IPS DF 6.9 (cell line): ENCODE results near the gene POLR1E.
"Not testable (repeated sequence)": the region's sequence is repeated elsewhere in the genome, so short reads cannot be mapped to it uniquely, and the experiment has no call there.

Experiments
- DNase-seq: peaks from one replicate; pipeline ENCODE4 v3.0.0-alpha.2; 2013; ENCODE audit warnings: low read depth, low spot score
- H3K27ac ChIP-seq: one replicate; pipeline ENCODE4 v1.5.1; 2013; ENCODE audit warnings: low read length, control low read depth
- H3K27me3 ChIP-seq: 2 replicates; pipeline ENCODE4 v1.6.1; 2013; ENCODE audit warnings: mild to moderate bottlenecking, low read length; ENCODE audit not compliant: control insufficient read depth, insufficient read depth
- H3K36me3 ChIP-seq: 2 replicates; pipeline ENCODE4 v1.6.1; 2013; ENCODE audit warnings: low read length; ENCODE audit not compliant: control insufficient read depth, insufficient read depth
- H3K4me1 ChIP-seq: 2 replicates; pipeline ENCODE4 v1.6.1; 2013; ENCODE audit warnings: low read length; ENCODE audit not compliant: control insufficient read depth, insufficient read depth
- H3K4me3 ChIP-seq: 2 replicates; pipeline ENCODE4 v1.5.1; 2013; ENCODE audit warnings: mild to moderate bottlenecking, low read length
- H3K9me3 ChIP-seq: 2 replicates; pipeline ENCODE4 v1.6.1; 2013; ENCODE audit warnings: low read length, inconsistent platforms; ENCODE audit not compliant: control insufficient read depth, insufficient read depth
- WGBS: extraction: QIAGEN DNeasy Blood & Tissue Kit; methylation state at CpG from one replicate; pipeline ENCODE4 v1.1.7; 2013; ENCODE audit warnings: mixed read lengths, missing lambda C conversion rate; ENCODE audit not compliant: insufficient read length, insufficient coverage; 5-methylcytosine and 5-hydroxymethylcytosine counted together

Gene POLR1E

DNA sequence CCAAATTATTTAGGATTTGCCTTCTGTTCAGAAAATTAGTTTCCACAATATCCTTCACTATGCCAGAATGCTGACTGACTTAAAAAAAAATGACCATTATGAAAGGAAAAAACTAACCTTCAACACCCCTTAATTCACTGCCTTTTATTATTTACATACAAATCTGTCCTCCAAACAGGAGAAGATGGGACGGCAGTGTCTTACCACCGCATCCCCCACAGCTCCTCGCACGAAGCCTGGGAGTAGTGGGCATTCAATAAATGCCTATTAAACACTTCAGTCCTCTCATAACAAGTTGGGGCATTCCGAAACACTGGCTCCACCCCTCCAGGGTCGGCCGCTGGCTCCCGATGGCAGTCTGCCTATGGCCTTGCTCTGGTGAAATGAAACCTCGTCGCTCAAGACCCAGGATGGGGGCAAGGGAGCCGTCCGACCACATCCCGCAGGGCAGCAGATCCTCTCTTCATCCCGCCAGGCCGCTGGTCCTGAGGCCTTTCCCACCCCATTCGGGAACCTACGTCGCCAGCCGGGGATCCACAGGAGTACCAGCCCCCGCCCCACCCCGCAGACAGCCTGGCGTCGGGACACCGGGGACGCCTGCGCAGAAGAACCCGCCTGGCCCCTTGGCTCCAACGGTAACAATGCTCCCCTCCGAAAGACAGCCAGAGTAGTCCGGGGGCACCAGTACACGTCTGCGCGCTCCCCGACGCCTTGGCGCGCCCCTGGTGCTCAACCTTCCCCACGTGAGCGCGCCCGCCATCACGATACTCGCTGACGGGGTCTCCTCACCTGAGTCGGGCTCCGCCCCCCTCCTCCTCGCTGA is 21.1 kb upstream of the POLR1E start:
- WGBS = no CpG with 5 or more reads among the region's 47 CpGs
- H3K27ac ChIP-seq = no peak overlapping the region
- DNase-seq = no peak

GRCh38 chr9:37465249-37466036 is 20.3 kb upstream of the POLR1E start, which contains the start of gene ZBTB5:
TSS of gene ZBTB5 (minus strand) at chr9:37465450. CDS start at chr9:37442551, 22,899 bp downstream.
- H3K4me1 ChIP-seq = no peaks in the 10 kb centered on the region
- peak within 1 kb of the TSS; percentile 92 for H3K4me3 ChIP-seq
- no peaks in the 10 kb centered on the region for H3K27me3 ChIP-seq
- peak within 1 kb of the TSS; percentile 21 for H3K27ac ChIP-seq
- H3K9me3 ChIP-seq = no peaks in the 10 kb centered on the region
- DNase-seq = peak; percentile 96
- WGBS = no CpG with 5 or more reads among the region's 52 CpGs
- no peaks in the 10 kb centered on the region for H3K36me3 ChIP-seq

More for the DNA sequence above, 21.1 kb upstream of the POLR1E start:
- H3K27me3 ChIP-seq = no peaks in the 10 kb centered on the region
- peak overlapping the region; percentile 92 for H3K4me3 ChIP-seq
- no peaks in the 10 kb centered on the region for H3K9me3 ChIP-seq
- no peaks in the 10 kb centered on the region for H3K4me1 ChIP-seq
- no peaks in the 10 kb centered on the region for H3K36me3 ChIP-seq

DNA sequence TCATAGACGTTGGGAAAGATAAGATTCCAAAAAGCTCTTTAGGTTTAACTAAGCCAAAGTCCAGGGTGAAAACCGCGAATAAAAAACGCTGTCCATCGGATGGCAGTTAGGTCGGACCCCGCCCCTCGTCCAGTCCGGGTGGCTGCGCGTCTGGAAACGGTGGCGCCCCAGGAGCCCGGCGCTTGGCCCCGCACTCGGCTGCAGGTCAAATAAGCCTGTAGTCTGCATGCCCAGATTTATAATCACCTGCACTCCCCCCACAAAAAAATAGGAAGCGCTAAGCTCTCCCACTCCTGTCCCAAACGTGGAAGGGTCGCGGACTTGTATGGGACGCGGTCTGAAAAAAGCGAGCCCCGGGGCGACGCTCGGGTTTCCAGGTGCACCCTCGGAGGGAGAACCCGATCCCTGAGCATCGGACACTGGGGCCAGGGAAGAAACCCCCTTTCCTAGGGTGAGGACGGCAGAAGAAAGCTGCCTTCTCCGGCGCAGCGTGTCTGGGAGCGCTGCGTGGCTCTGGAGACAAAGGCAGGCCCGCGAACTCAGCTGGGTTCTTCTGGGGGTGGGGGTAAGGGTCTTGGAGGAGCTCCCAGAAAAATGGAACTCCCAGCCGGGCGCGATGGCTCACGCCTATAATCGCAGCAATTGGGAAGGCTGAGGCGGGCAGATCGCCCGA is 19.6 kb upstream of the POLR1E start:
- Histone ChIP-seq H3K9me3 (no peaks in the 10 kb centered on the region), H3K27ac (peak overlapping the region; percentile 21), H3K36me3 (no peaks in the 10 kb centered on the region), H3K27me3 (no peaks in the 10 kb centered on the region), H3K4me1 (no peaks in the 10 kb centered on the region), H3K4me3 (peak overlapping the region; percentile 39; the same call in 1 of the 2 replicates)
- DNase-seq = no peak
- no CpG with 5 or more reads among the region's 47 CpGs for WGBS

DNA sequence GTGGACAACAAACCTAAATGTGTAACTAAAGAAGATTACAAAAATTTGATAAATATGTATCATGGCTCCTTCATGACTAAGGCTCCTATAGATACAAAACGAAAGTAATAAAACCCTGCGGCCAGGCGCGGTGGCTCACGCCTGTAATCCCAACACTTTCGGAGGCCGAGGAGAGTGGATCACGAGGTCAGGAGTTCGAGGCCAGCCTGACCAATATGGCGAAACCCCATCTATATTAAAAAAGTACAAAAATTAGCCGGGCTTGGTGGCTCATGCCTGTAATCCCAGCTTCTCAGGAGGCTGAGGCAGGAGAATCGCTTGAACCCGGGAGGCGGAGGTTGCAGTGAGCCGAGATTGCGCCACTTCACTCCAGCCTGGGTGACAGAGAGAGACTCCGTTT is 18.2 kb upstream of the POLR1E start:
- H3K27me3 ChIP-seq, DNase-seq, H3K36me3 ChIP-seq, H3K27ac ChIP-seq, H3K9me3 ChIP-seq, H3K4me1 ChIP-seq, H3K4me3 ChIP-seq: not testable (repeated sequence)
- WGBS = no CpG with 5 or more reads among the region's 17 CpGs

DNA sequence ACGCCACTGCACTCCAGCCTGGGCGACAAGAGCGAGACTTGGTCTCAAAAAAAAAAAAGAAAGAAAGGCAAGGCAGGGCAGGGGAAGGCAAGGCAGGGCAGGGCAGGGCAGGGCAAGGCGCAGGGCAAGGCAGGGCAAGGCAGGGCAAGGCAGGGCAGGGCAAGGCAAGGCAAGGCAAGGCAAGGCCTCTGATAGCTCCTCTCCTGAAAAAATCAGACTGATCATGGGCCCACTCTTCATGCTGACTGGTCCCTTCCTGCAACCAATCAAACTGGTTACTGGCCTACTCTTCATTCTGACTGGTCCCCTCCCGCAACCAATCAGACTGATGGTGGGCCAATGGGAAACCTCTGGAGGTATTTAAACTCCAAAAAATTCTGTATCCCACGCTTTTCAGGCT is 17.1 kb upstream of the POLR1E start:
- Histone ChIP-seq H3K27ac (no peak overlapping the region), H3K4me1 (no peaks in the 10 kb centered on the region), H3K27me3 (no peaks in the 10 kb centered on the region), H3K4me3 (no peak overlapping the region), H3K36me3 (no peaks in the 10 kb centered on the region), H3K9me3 (no peaks in the 10 kb centered on the region)
- WGBS = no CpG with 5 or more reads among the region's 6 CpGs
- DNase-seq = no peak

DNA sequence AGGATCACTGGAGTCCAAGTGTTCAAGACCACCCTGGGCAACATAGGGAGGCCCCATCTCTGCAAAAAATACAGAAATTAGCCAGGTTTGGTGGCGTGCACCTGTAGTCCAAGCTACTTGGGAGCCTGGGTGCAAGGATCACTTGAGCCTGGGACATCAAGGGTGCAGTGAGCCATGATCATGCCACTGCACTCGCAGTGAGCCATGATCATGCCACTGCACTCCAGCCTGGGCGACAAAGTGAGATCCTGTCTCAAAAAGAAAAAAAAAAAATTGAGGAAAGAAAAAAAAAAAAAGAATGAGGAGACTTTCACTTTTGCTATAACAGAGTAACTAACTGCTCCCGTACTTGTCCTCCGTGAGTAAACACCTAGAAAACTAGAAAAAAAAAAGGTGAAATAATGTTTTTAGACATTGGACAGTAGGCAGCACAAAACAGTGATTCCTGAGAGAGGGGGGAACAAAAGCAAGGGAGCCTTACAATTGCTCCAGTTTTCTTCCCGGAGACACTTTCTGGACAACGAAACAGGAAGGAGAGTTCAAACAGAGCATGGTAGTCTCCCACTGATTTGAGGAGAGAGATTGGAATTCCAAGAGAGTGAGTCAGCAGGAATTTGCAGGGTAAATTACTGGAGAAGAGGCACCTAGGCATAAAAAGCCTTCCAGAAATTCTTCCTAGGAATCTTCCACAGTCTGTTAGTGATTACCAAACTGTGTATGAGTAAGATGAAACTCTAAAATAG is 13.6 kb upstream of the POLR1E start:
- Histone ChIP-seq H3K4me1 (no peaks in the 10 kb centered on the region), H3K27me3 (no peaks in the 10 kb centered on the region), H3K9me3 (no peaks in the 10 kb centered on the region), H3K27ac (no peak overlapping the region), H3K36me3 (no peaks in the 10 kb centered on the region), H3K4me3 (no peak overlapping the region)
- no CpG with 5 or more reads among the region's 7 CpGs for WGBS
- peak; percentile 77 for DNase-seq

GRCh38 chr9:37473982-37474381 is 11.8 kb upstream of the POLR1E start:
- not testable (repeated sequence) for H3K27me3 ChIP-seq, H3K27ac ChIP-seq
- no CpG with 5 or more reads among the region's 6 CpGs for WGBS

GRCh38 chr9:37474438-37474837 is 11.3 kb upstream of the POLR1E start:
- no peaks in the 10 kb centered on the region for H3K4me1 ChIP-seq
- H3K4me3 ChIP-seq = no peak overlapping the region
- DNase-seq = no peak
- no peaks in the 10 kb centered on the region for H3K27me3 ChIP-seq
- H3K36me3 ChIP-seq = no peaks in the 10 kb centered on the region
- H3K27ac ChIP-seq = no peak overlapping the region
- WGBS = 100% methylated on average over 1 of the region's 3 CpGs
- H3K9me3 ChIP-seq = no peaks in the 10 kb centered on the region

More at GRCh38 chr9:37473982-37474381, 11.8 kb upstream of the POLR1E start:
- not testable (repeated sequence) for H3K4me1 ChIP-seq, H3K36me3 ChIP-seq, H3K9me3 ChIP-seq, DNase-seq, H3K4me3 ChIP-seq

- Histone ChIP-seq H3K4me3 (no peak overlapping the region), H3K9me3 (no peaks in the 10 kb centered on the region), H3K27me3 (no peaks in the 10 kb centered on the region), H3K4me1 (no peaks in the 10 kb centered on the region), H3K27ac (no peak overlapping the region), H3K36me3 (no peaks in the 10 kb centered on the region)
- DNase-seq = no peak
- no CpG with 5 or more reads among the region's 11 CpGs for WGBS
Measured at GRCh38 chr9:37476930-37477329, 8.8 kb upstream of the POLR1E start.

GRCh38 chr9:37477443-37477842 is 8.3 kb upstream of the POLR1E start:
- H3K9me3 ChIP-seq, H3K4me3 ChIP-seq, H3K4me1 ChIP-seq, H3K27me3 ChIP-seq, DNase-seq, H3K27ac ChIP-seq, H3K36me3 ChIP-seq: not testable (repeated sequence)
- WGBS = no CpG with 5 or more reads among the region's 4 CpGs
